ENCODE measurements around the gene FAM83D. TPM values are rescaled to one million over a fixed set of nuclear protein-coding genes. Genes with fewer than 3 reads are reported as not detected.
A peak's percentile ranks its signal among the peaks of the same experiment; 100 is the strongest.

The FAM83D gene
- total and polyA plus RNA-seq, 8 donors, result 0.06 to 0.38 (median 0.22) TPM; not detected in 1

DNA sequence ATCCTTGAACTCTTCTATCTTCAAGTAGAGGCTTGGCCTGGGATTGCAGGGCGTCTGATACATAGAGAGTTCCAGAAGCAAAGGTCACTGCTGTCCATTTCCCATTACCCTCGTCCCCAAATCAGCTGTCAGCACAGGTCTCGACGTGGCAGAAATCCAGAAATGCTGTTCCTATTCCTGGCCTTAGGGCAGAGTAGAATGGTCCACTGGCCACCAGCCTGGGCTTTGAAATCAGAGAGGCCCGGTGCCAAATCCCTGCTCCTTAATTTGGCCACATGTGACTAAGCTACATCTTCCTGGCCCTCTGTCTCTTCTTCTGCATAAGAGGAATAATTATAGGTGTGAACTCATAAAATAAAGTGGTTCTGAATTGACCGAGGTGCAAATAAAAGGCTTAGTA, 40.9 kb upstream of the FAM83D start:
- intact Hi-C loops (cut with DNase I), result loop anchor here in 1 of 3 donors (10.0 kb wide), 1 partner anchor 241 kb away; no protein-coding TSS in a partner anchor
- TF ChIP-seq, protein P1, sequence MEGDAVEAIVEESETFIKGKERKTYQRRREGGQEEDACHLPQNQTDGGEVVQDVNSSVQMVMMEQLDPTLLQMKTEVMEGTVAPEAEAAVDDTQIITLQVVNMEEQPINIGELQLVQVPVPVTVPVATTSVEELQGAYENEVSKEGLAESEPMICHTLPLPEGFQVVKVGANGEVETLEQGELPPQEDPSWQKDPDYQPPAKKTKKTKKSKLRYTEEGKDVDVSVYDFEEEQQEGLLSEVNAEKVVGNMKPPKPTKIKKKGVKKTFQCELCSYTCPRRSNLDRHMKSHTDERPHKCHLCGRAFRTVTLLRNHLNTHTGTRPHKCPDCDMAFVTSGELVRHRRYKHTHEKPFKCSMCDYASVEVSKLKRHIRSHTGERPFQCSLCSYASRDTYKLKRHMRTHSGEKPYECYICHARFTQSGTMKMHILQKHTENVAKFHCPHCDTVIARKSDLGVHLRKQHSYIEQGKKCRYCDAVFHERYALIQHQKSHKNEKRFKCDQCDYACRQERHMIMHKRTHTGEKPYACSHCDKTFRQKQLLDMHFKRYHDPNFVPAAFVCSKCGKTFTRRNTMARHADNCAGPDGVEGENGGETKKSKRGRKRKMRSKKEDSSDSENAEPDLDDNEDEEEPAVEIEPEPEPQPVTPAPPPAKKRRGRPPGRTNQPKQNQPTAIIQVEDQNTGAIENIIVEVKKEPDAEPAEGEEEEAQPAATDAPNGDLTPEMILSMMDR (IDR thresholded peaks at IDR 0.05), result no peak
- DNase-seq (peak in 1 of 6 donors; percentile 6), ATAC-seq (no peak), FAIRE-seq (no peak)
- no peak overlapping the region for H3K27ac ChIP-seq
- H3K27me3 ChIP-seq, result no peaks in the 10 kb centered on the region
- H3K4me1 ChIP-seq, result no peaks in the 10 kb centered on the region
- no peaks in the 10 kb centered on the region for H3K9me3 ChIP-seq
- WGBS, 2 donors, result 60 to 73% methylated on average over 6 of the region's 6 CpGs
- no peaks in the 10 kb centered on the region for H3K36me3 ChIP-seq
- H3K4me3 ChIP-seq, result no peak overlapping the region

DNA sequence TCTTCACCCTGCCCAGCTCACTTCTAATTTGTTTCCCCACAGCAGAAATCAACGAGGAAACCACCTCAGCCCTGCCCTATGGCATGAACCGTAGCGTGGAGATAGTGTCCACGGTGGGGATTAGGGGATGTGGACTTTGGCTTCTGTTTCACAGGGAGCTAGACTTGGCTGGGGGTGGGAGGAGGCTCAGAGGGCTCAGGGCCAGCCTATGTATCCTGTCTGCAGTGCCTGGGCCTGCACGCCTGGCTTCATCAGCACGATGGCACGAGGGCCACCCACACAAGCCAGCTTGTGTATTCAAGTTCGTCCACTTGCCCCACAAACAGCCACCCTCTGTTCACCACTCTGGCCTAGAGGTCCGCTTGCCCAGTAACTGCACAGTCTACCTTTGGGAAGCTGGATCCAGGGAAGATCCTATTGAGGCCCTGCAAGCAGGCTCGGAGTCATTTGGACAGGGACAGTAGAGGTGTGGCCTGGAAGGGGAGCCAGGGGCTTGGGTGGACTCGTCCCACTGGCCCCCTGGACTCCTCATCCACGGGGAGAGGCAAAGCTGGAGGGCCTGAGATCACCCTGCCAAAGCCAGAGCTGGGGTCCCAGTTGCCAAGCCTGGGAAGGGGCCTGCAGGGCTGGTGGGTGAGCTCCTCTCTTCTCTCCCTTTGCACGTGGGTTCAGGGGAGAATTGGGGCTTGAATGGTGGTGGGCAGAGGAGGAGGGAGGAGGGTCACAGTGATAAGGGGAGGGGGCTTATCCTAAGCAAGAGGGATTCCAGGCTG, 38.0 kb upstream of the FAM83D start:
- Histone ChIP-seq H3K4me3 (no peak overlapping the region), H3K27ac (no peak overlapping the region), H3K9me3 (no peaks in the 10 kb centered on the region), H3K36me3 (no peaks in the 10 kb centered on the region), H3K4me1 (no peaks in the 10 kb centered on the region), H3K27me3 (no peaks in the 10 kb centered on the region)
- intact Hi-C loops (cut with DNase I), result loop anchor here in 1 of 3 donors (10.0 kb wide), 1 partner anchor 243 kb away; no protein-coding TSS in a partner anchor
- DNase-seq (no peak), ATAC-seq (no peak), FAIRE-seq (no peak)
- 67 to 71% methylated on average over 12 to 13 of the region's 13 CpGs for WGBS, 2 donors
- TF ChIP-seq, protein P1 (IDR thresholded peaks at IDR 0.05), result no peak

- peaks cover 0 to 3% (median 0%) of the 10 kb centered on the region in 3 donors for H3K4me1 ChIP-seq
- TF ChIP-seq, protein P1 (IDR thresholded peaks at IDR 0.05), result no peak
- 57 to 76% methylated on average over 2 of the region's 2 CpGs for WGBS, 2 donors
- no peaks in the 10 kb centered on the region for H3K36me3 ChIP-seq
- DNase-seq (no peak), ATAC-seq (no peak), FAIRE-seq (no peak)
- no peaks in the 10 kb centered on the region for H3K9me3 ChIP-seq
- no peak overlapping the region for H3K4me3 ChIP-seq
- no peaks in the 10 kb centered on the region for H3K27me3 ChIP-seq
- intact Hi-C loops (cut with DNase I), result loop anchor here in 1 of 3 donors (10.0 kb wide), 1 partner anchor 244 kb away; no protein-coding TSS in a partner anchor
- H3K27ac ChIP-seq, result no peak overlapping the region
Measured at GRCh38 chr20:38889050-38889449, 37.2 kb upstream of the FAM83D start.

- intact Hi-C loops (cut with DNase I), result loop anchor here in 2 of 3 donors (10.0 kb wide), 1 partner anchor 245 kb away; no protein-coding TSS in a partner anchor
- no peaks in the 10 kb centered on the region for H3K36me3 ChIP-seq
- 58 to 64% methylated on average over 13 of the region's 13 CpGs for WGBS, 2 donors
- TF ChIP-seq, protein P1 (IDR thresholded peaks at IDR 0.05), result no peak
- peaks cover 0 to 3% (median 0%) of the 10 kb centered on the region in 3 donors for H3K4me1 ChIP-seq
- FAIRE-seq, result no peak
- DNase-seq, result no peak
- H3K9me3 ChIP-seq, result no peaks in the 10 kb centered on the region
- H3K4me3 ChIP-seq, result no peak overlapping the region
- no peaks in the 10 kb centered on the region for H3K27me3 ChIP-seq
- no peak for ATAC-seq
- no peak overlapping the region for H3K27ac ChIP-seq
Measured at GRCh38 chr20:38889792-38890496, 36.3 kb upstream of the FAM83D start.
